ENCODE measurements around the gene PLEKHH2.
"Not testable (repeated sequence)": the region's sequence is repeated elsewhere in the genome, so short reads cannot be mapped to it uniquely, and the experiment has no call there.

The PLEKHH2 gene

DNA sequence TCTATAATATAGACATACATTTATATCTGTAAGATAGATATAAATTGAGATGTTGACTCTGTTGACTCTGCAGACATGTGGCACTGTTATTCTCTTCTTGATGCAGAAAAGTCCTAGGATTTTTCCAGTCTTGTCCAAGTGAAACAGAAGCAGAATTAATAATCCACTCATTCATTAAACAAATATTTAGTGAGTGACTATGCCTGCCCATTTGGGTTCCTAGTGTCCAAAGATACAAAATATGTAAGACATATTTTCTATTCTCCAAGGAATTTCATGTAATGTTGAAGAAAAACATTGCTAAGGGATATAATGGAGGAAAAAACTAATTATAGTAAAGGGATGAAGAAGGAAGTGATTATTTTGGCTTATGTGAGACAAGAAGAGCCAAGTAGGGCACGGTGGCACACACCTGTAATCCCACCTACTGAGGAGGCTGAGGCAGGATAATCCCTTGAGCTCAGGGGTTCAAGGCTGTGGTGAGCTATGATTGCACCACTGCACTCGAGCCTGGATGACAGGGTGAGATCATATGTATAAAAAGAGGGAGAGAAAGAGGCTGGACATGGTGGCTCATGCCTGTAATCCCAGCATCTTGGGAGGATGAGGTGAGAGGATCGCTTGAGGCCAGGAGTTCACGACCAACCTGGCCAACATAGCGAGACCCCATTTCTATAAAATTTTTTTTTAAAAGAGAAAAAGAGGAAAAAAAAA lies 19.9 kb upstream of the PLEKHH2 start:
- DNase-seq (ENCODE audit: extremely low read depth, low read depth) = no peak
- TF ChIP-seq, protein P1, sequence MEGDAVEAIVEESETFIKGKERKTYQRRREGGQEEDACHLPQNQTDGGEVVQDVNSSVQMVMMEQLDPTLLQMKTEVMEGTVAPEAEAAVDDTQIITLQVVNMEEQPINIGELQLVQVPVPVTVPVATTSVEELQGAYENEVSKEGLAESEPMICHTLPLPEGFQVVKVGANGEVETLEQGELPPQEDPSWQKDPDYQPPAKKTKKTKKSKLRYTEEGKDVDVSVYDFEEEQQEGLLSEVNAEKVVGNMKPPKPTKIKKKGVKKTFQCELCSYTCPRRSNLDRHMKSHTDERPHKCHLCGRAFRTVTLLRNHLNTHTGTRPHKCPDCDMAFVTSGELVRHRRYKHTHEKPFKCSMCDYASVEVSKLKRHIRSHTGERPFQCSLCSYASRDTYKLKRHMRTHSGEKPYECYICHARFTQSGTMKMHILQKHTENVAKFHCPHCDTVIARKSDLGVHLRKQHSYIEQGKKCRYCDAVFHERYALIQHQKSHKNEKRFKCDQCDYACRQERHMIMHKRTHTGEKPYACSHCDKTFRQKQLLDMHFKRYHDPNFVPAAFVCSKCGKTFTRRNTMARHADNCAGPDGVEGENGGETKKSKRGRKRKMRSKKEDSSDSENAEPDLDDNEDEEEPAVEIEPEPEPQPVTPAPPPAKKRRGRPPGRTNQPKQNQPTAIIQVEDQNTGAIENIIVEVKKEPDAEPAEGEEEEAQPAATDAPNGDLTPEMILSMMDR (IDR thresholded peaks at IDR 0.05; ENCODE audit: low read depth, low read length) = no peak

DNA sequence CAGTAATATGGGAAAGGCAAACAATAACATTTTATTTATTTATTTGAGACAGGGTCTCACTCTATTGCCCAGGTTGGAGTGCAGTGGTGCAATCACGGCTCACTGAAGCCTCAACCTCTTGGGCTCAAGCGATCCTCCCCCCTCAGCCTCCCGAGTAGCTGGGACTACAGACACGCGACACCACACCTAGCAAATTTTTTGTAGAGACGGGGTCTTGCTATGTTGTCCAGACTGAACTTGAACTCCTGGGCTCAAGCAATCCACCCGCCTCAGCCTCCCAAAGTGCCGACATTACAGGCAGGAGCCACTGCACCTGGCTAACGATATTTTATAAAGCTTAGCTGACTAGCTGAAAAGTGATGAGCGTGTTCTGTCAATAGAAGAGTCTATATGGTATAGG lies 17.5 kb upstream of the PLEKHH2 start:
- TF ChIP-seq, protein P1 (IDR thresholded peaks at IDR 0.05; ENCODE audit: low read depth, low read length) = no peak

DNA sequence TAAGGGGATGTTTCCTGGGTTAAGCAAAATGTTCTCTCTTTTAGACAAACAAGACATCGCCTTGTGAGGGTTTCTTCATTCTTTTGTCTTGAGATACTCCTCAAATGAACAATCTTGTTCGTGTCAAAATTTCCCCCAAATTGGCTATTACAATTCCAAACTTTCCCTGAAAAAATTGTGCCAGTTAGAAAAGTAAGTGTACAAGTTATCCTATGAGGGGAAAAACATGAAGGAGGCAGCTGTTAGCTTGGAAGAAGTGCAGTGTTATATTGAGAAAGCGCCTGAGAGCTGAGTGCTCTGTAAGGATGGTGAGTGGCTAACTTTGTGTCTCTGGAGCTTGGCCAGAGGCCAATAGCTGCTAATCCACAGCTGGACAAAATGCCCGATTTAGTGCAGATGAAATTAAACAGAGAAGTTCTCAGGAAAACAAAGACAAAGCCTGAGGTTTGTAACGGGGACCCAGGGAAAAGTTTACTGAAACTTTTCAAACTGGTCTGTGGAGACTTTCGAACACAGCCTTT lies 14.1 kb upstream of the PLEKHH2 start:
- DNase-seq (ENCODE audit: extremely low read depth, low read depth) = no peak
- TF ChIP-seq, protein P1 (IDR thresholded peaks at IDR 0.05; ENCODE audit: low read depth, low read length) = no peak

More for the DNA sequence above, 17.5 kb upstream of the PLEKHH2 start:
- DNase-seq (ENCODE audit: extremely low read depth, low read depth) = no peak

DNA sequence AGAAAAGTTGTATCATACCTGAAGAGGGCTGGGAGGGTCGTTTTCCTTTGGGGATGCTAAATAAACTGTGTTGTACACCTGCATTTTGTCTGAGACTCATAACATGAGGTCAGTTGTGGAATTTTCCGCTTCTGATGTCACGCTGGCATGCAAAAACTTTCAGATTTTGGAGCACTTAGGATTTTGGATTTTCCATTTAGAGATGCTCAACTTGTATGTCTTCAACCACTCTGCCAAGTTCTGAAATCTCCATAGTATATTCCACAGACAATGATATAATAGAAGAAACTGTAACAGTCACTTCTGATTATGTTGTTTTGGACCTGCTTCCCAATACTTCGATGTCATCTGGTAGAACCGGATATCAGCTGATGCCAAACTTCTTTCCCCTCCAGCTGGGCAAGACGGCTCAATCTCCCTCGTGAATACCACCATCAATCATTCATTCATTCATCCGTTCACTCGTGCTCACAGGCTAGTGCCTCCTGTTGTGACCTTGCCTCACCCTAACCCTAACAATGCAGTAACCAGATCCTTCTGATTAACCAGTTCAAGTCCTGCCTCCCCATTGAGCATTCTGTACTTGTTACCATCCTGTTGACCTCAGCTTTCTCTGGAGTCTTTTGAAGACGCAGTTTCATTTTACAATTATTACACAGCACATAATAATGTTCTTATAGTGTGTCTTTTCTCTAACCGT lies 5.3 kb upstream of the PLEKHH2 start:
- TF ChIP-seq, protein P1 (IDR thresholded peaks at IDR 0.05; ENCODE audit: low read depth, low read length) = no peak
- DNase-seq (ENCODE audit: extremely low read depth, low read depth) = no peak

DNA sequence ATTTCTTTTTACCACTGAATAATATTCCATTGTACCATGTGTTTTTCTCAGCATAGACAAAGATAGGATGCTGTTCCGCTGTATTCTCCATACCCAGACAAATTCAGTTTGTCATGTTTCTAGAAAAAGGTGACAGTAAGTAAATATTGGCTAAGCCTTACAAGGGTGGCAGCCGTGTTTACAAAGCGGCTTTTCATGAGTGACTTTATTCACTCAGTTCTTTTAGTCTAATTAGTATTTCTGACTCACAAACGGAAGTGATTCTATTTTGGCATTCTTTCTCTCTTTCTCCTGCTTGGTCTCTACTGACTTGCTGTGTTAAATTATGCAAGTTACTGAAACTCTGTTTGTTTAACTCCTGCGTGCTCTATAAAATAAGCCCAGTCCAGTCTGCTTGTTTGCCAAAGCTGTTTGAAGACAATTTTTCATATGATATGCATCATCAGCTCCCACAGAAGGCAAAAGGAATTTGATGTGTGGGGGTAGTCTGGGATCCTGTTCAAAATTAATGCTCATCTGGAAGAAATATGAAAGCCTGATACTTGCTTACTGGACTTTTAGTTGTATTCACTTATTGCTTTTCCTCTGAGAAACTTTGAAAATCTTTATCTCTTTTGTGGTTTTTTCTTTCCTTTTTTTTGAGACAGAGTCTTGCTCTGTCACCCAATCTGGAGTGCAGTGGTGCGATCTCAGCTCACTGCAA lies 2.3 kb upstream of the PLEKHH2 start:
- TF ChIP-seq, protein P1 (IDR thresholded peaks at IDR 0.05; ENCODE audit: low read depth, low read length) = no peak
- DNase-seq (ENCODE audit: extremely low read depth, low read depth) = peak; percentile 59

DNA sequence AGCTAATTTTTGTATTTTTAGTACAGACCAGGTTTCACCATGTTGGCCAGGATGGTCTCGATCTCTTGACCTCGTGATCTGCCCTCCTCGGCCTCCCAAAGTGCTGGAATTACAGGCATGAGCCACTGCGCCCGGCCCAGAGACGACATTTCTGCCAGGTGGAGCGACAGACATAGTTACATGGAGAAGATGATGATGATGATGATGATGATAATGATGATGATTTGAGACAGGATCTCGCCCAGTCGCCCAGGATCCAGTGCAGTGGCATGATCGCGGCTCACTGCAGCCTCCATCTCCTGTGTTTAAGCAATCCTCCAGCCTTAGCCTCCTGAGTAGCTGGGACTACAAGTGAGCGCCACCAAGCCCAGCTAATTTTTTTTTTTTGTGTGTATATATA lies 907 bp upstream of the PLEKHH2 start:
- DNase-seq (ENCODE audit: extremely low read depth, low read depth) = not testable (repeated sequence)

DNA sequence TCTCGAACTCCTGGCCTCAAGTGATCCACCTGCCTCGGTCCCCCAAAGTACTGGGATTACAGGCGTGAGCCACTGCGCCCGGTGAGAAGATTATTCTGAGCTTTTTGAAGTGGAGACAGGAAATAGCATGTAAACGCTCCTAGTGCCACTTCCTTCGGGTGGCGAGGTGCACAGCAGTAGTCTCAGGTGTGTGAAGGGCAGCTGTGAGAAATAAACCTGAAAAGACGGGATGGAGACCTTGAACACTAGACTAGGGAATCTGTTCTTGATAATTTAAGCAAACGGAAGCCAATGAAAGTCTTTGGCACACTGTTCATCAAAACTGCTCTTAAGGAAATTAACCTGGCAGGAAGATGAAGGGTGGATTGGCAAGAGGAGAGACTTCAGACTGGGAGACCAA lies 439 bp upstream of the PLEKHH2 start:
- no peak for DNase-seq (ENCODE audit: extremely low read depth, low read depth)
- TF ChIP-seq, protein P1 (IDR thresholded peaks at IDR 0.05; ENCODE audit: low read depth, low read length) = no peak
